HepG2 (cell line): Measurements from ENCODE around the gene GNA15. TPM values are rescaled to one million over a fixed set of nuclear protein-coding genes. Genes with fewer than 3 reads are reported as not detected.

ENCODE experiments used
- ATAC-seq: fragments of 200-7000 bp; cut with Tn5 transposase; 3 replicates; pipeline ENCODE4 v1.9.1; 2020; ENCODE audit warnings: mild to moderate bottlenecking, moderate library complexity
- BruUV-seq: library from RNA; stranded (reverse); fragments of 400-500 nt; replicated peaks from 2 replicates; lab custom pipeline; 2021; lab: Mats Ljungman, UMichigan
- CTCF ChIA-PET: fragments of 300-600 bp; formaldehyde crosslinking; extraction: SDS; loops from one replicate; lab custom pipeline; 2021; ENCODE audit warnings: low total read pairs, inconsistent platforms, low intra/inter-chr PET ratio; lab: Yijun Ruan, JAX
- POLR2A ChIA-PET: fragments of 350-600 bp; sonication (Branson Sonifier 250); formaldehyde crosslinking; loops from one replicate; lab custom pipeline; 2020; ENCODE audit warnings: antibody characterized with exemption, inconsistent platforms; lab: Yijun Ruan, JAX
- DNase-seq: peaks from one replicate; pipeline ENCODE4 v3.0.0-alpha.2; 2015; ENCODE audit warnings: low spot score
- FAIRE-seq: peaks from 3 replicates; lab custom pipeline; 2011; peaks lifted over from hg19 to GRCh38; lab: Jason Lieb, UNC
- H2AFZ ChIP-seq: one replicate; pipeline ENCODE4 v1.6.1; 2011; ENCODE audit warnings: low read length, inconsistent platforms
- H3K27ac ChIP-seq: fragments of 300-600 bp; 3 replicates; pipeline ENCODE4 v1.8.0; 2011; ENCODE audit warnings: mixed run types, mild to moderate bottlenecking, mixed read lengths, low read length, inconsistent platforms; ENCODE audit not compliant: insufficient read depth; ENCODE audit errors: extremely low read length
- H3K27me3 ChIP-seq, 2 experiments: fragments of 200-600 bp in 1 of 2; 2 replicates in 1 of 2; 3 replicates in 1 of 2; pipeline versions ENCODE4 v1.6.0 to v1.8.0; 2011; ENCODE audit warnings: low read length in 2 of 2, mild to moderate bottlenecking in 2 of 2, moderate library complexity in 2 of 2, inconsistent platforms in 1 of 2; ENCODE audit not compliant: insufficient read depth in 2 of 2, control insufficient read depth in 1 of 2
- H3K36me3 ChIP-seq, 2 experiments: fragments of 200-600 bp in 1 of 2; replicated peaks in 1 of 2; 2 replicates in 1 of 2; 3 replicates in 1 of 2; pipeline versions ENCODE4 v1.5.1 to v1.8.0; 2011; ENCODE audit warnings: low read length in 2 of 2, inconsistent platforms in 1 of 2; ENCODE audit not compliant: insufficient read depth in 2 of 2, control insufficient read depth in 1 of 2
- H3K4me1 ChIP-seq: 2 replicates; pipeline ENCODE4 v1.5.1; 2012; ENCODE audit warnings: low read length, inconsistent platforms; ENCODE audit not compliant: insufficient read depth
- H3K4me2 ChIP-seq: 2 replicates; pipeline ENCODE4 v1.6.0; 2011; ENCODE audit warnings: low read depth, low read length, inconsistent platforms
- H3K4me3 ChIP-seq, 3 experiments: fragments of 200-600 bp in 1 of 3; sonication (generic), shearing (Covaris generic) in 1 of 3; replicated peaks in 1 of 3; 2 replicates each; pipeline ENCODE4 v1.5.1; 2011 to 2016; ENCODE audit warnings: low read length in 3 of 3, inconsistent platforms in 2 of 3, low read depth in 2 of 3, mild to moderate bottlenecking in 2 of 3, control low read depth in 1 of 3, mixed read lengths in 1 of 3; ENCODE audit not compliant: insufficient read depth in 1 of 3
- H3K79me2 ChIP-seq: one replicate; pipeline ENCODE4 v1.6.1; 2011; ENCODE audit warnings: low read length, inconsistent platforms; ENCODE audit not compliant: insufficient read depth
- H3K9ac ChIP-seq: 2 replicates; pipeline ENCODE4 v1.6.0; 2011; ENCODE audit warnings: mild to moderate bottlenecking, low read depth, low read length, inconsistent platforms; ENCODE audit not compliant: insufficient read depth
- H3K9me3 ChIP-seq: 2 replicates; pipeline ENCODE4 v1.5.1; 2012; ENCODE audit warnings: mild to moderate bottlenecking, low read length
- H4K20me1 ChIP-seq: 2 replicates; pipeline ENCODE4 v1.6.0; 2011; ENCODE audit warnings: inconsistent platforms, mild to moderate bottlenecking, low read length, moderate library complexity; ENCODE audit not compliant: insufficient read depth
- EHMT2 ChIP-seq: fragments of 200-600 bp; sonication (generic); IDR thresholded peaks from 2 replicates; pipeline ENCODE4 v1.7.0; 2017; ENCODE audit warnings: antibody characterized with exemption, low read depth, low read length, borderline replicate concordance
- KAT2B ChIP-seq: fragments of 150-350 bp; IDR thresholded peaks from 2 replicates; pipeline ENCODE4 v1.6.1; 2014; ENCODE audit warnings: low read depth, low read length, borderline replicate concordance
- KDM6A ChIP-seq: IDR thresholded peaks from 2 replicates; pipeline ENCODE4 v1.6.1; 2016; ENCODE audit warnings: low read depth
- KMT2A ChIP-seq: sonication (generic); formaldehyde crosslinking; IDR thresholded peaks from 2 replicates; pipeline ENCODE4 v1.4.0; 2020; ENCODE audit warnings: missing genetic modification reagents
- NAIF1 ChIP-seq: sonication (generic); formaldehyde crosslinking; IDR thresholded peaks from 2 replicates; pipeline ENCODE4 v1.5.0; 2020; ENCODE audit warnings: mild to moderate bottlenecking, missing genetic modification reagents, borderline replicate concordance
- PHF20 ChIP-seq: sonication (generic); formaldehyde crosslinking; IDR thresholded peaks from 2 replicates; pipeline ENCODE4 v1.5.0; 2020; ENCODE audit warnings: mild to moderate bottlenecking, missing genetic modification reagents
- SAFB2 ChIP-seq: sonication (generic); formaldehyde crosslinking; IDR thresholded peaks from 2 replicates; pipeline ENCODE4 v1.5.1; 2020; ENCODE audit warnings: missing genetic modification reagents, low read depth, mild to moderate bottlenecking, borderline replicate concordance
- SNAPC5 ChIP-seq: sonication (generic); formaldehyde crosslinking; IDR thresholded peaks from 2 replicates; pipeline ENCODE4 v1.8.1; 2023; ENCODE audit warnings: mild to moderate bottlenecking, missing genetic modification reagents, borderline replicate concordance
- SP140L ChIP-seq: sonication (generic); formaldehyde crosslinking; IDR thresholded peaks from 2 replicates; pipeline ENCODE4 v1.4.0; 2020; ENCODE audit warnings: missing genetic modification reagents, borderline replicate concordance
- THAP11 ChIP-seq: IDR thresholded peaks from 2 replicates; pipeline ENCODE4 v1.6.1; 2016; ENCODE audit warnings: missing biosample characterization, missing genetic modification reagents
- USF2 ChIP-seq, 2 experiments: sonication (generic) in 1 of 2; formaldehyde crosslinking in 1 of 2; IDR thresholded peaks; 2 replicates each; pipeline versions ENCODE4 v1.5.1 to v1.6.1; 2011 to 2020; ENCODE audit warnings: borderline replicate concordance in 1 of 2, low read depth in 1 of 2, low read length in 1 of 2, mild to moderate bottlenecking in 1 of 2, missing genetic modification reagents in 1 of 2, moderate library complexity in 1 of 2
- ZNF503 ChIP-seq: sonication (generic); formaldehyde crosslinking; IDR thresholded peaks from 2 replicates; pipeline ENCODE4 v1.4.0; 2020; ENCODE audit warnings: missing genetic modification reagents
- WGBS: methylation state at CpG from one replicate; pipeline ENCODE4 v1.1.6; 2017; ENCODE audit warnings: low lambda C conversion rate; 5-methylcytosine and 5-hydroxymethylcytosine counted together
- in situ Hi-C: cut with HindIII; loops from 2 replicates; pipeline ENCODE4 v1.10.0; 2017; ENCODE audit warnings: low pct_unique_long_range_greater_than_20kb; ENCODE audit not compliant: extremely low pct_ligation_motif_present
- intact Hi-C: fragments of 100-400 bp; cut with micrococcal nuclease; formaldehyde crosslinking; loops from one replicate; pipeline ENCODE4 v1.10.0; 2022; ENCODE audit not compliant: unreplicated experiment
- polyA plus RNA-seq, 8 experiments: library from polyadenylated mRNA; depleted of rRNA in 3 of 8; stranded (reverse) in 7 of 8; unstranded in 1 of 8; fragments of >200 nt; fragmentation: Illumina TruSeq in 4 of 8; extraction: Trizol in 4 of 8; gene quantifications; 2 replicates each; pipeline versions ENCODE4 v1.2.1 to v1.2.3, GENCODE V29; 2011 to 2016; ENCODE audit warnings: low read depth in 4 of 8, missing spikeins in 1 of 8, mixed read lengths in 1 of 8; ENCODE audit not compliant: insufficient read depth in 1 of 8
- total RNA-seq, 5 experiments: library from RNA; depleted of rRNA; stranded (reverse); fragments of >200 nt; fragmentation: Illumina TruSeq; extraction: Trizol; gene quantifications; 2 replicates each; pipeline ENCODE4 v1.2.3, GENCODE V29; 2016; ENCODE audit warnings: low read depth in 1 of 5

The GNA15 gene
- total and polyA plus RNA-seq, 2 of the 13 experiments (the other 11 are each of a cell fraction or from before 2014, with no cell fraction given), result not detected

- TF ChIP-seq KAT2B, result no peak
- TF ChIP-seq KDM6A (CRISPR knock-in tag), result no peak
- TF ChIP-seq NAIF1, result no peak
- no peak for TF ChIP-seq ZNF503 (CRISPR knock-in tag)
- no peak for TF ChIP-seq PHF20
- no peak for TF ChIP-seq SNAPC5 (CRISPR knock-in tag)
Measured at GRCh38 chr19:3094601-3095440, 41.0 kb upstream of the GNA15 start (continued).

GRCh38 chr19:3095441-3096191 is 40.2 kb upstream of the GNA15 start:
- Histone ChIP-seq H3K79me2 (peaks cover 61% of the 10 kb centered on the region), H3K4me1 (peaks cover 22% of the 10 kb centered on the region), H3K4me3 (peak overlapping the region; percentile 64 to 97 (median 94)), H3K27me3 (no peaks in the 10 kb centered on the region), H3K4me2 (peak overlapping the region; percentile 97), H4K20me1 (peaks cover 24% of the 10 kb centered on the region), H3K36me3 (no peaks in the 10 kb centered on the region), H2AFZ (no peak overlapping the region), H3K27ac (peak overlapping the region; percentile 93), H3K9ac (peak overlapping the region; percentile 94), H3K9me3 (no peaks in the 10 kb centered on the region)
- no peak for FAIRE-seq
- ATAC-seq, result peak; percentile 49
- DNase-seq, result peak; percentile 62
- CTCF ChIA-PET, result no interaction called here
- intact Hi-C loops (no loop called here), in situ Hi-C loops (no loop called here)
- POLR2A ChIA-PET, result interaction anchor here (0.6 to 2.1 kb wide), 10 partner anchors 9 to 668 kb away, joined by 3 to 19 read pairs (median 4); partner anchors contain the start of gene ZNF556
- BruUV-seq, result no TSS peak
- WGBS, result 1% methylated on average over 20 of the region's 31 CpGs
- no peak for TF ChIP-seq SP140L (CRISPR knock-in tag)
- peak; percentile 31; the same call in 1 of the 2 replicates for TF ChIP-seq THAP11
- TF ChIP-seq EHMT2, result no peak
- TF ChIP-seq USF2 (IDR thresholded peaks at IDR 0.05; ENCODE audit: low read depth, low read length), result no peak
- no peak for TF ChIP-seq USF2 (CRISPR knock-in tag; IDR thresholded peaks at IDR 0.05; ENCODE audit: borderline replicate concordance)
- no peak for TF ChIP-seq SAFB2 (CRISPR knock-in tag)
- TF ChIP-seq KMT2A, result peak; percentile 7; the same call in 1 of the 2 replicates
